IPS DF 19.7 (cell line): Measurements from ENCODE around the gene FZR1.
"Not testable (repeated sequence)": the region's sequence is repeated elsewhere in the genome, so short reads cannot be mapped to it uniquely, and the experiment has no call there.

Experiments
- DNase-seq: peaks from one replicate; pipeline ENCODE4 v3.0.0-alpha.2; 2013; ENCODE audit warnings: low read depth, low spot score

FZR1 gene

DNA sequence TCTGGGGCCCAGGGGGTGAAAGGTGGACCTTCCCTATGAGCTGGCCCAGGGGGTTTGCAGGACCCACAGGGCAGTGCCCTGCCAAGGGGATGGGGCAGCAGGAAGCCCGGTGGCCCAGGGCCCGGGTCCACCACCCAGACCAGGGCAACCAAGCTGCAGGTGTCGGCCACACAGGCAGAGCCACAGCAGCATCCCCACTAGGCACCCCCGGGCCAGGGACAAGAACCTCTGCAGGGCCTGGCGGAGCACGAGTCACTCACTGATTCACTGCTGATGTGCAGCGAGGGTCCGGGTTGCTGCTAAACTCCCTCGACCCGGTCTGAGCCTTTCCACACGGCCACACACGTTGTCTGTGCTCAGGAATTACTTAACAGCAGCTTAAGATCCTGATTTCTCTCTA, 8.8 kb downstream of the FZR1 start:
- DNase-seq: no peak

DNA sequence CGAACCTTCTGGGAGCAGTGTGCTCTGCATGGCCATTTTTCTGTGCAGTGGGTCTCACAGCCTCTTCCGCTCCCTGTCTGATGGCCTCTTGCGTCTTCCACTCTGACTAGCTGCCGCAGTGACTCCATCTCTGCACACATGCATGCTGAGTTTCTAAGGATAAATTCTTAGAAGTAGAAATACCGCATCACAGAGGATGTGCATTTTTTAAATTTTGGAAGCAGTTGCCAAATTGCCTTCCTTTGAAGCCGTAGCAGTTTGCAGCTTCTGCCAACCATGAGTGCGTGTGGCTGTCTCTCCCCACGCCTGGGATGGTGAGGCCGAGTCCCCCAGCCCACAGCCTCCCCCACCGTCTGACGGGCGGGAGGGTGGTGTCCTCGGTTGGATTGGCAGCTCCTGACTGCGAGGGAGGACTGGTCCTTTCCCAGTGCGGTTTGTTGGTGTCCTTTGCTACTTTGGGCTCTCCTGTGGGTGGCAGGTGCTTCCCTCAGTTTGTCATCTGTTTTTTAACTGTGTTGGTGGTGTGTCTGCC, 9.8 kb downstream of the FZR1 start:
- DNase-seq: no peak

DNA sequence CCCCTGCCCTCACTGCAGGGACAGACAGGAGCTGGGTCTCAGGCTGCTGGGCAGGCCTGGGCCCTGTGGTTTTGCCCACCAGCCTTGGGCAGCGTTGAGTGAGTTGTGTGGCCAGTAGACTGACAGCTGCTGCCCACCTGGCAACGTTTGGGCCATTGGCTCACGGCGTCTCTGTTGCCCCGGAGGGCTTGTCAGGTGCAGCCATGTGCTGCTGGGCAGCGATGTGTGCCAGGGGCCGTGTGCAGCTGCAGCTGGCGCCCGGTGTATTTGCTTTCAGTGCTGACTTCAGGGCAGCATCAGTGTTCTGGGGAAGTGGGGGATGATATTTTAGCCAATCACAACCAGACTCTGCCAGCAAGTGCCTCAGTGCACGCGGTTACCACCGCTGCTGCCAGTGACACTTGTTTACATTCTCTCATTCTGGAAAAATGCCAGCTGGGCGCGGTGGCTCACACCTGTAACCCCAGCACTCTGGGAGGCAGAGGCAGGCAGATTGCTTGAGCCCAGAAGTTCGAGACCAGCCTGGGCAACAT, 10.6 kb downstream of the FZR1 start:
- no peak for DNase-seq

DNA sequence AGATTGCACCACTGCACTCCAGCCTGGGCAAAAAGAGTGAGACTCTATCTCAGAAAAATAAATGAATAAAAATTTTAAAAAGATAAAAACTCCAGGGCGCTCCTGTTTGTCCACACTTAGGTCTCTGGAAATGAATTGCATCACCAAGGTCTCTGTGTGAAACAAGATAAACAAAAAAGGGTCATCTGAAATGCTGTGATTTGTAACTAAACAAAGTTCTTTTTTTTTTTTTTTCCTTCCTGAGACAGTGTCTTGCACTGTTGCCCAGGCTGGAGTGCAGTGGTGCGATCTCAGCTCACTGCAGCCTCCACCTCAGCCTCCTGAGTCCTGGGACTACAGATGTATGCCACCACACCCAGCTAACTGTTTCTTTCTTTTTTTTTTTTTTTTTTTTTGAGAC, 11.5 kb downstream of the FZR1 start:
- no peak for DNase-seq

DNA sequence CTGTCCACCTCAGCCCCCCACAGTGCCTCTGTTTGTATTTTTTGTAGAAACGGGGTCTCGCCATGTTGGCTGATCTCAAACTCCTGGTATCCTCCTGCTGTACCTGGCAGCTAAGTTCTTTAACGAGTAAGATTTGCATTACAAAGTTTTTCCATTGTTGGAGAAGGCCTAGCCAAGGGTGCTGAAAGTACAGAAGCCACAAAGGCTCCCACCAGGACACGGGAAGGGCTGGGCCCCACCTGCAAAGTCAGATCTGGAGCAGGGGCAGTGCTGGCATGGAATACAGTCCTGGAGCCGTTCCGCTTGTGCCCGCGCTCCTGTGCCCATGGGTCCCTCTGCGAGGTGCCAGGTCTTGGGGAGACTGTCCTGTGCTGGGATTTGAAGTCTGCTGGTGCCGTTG, 12.1 kb downstream of the FZR1 start:
- peak; percentile 38 for DNase-seq

DNA sequence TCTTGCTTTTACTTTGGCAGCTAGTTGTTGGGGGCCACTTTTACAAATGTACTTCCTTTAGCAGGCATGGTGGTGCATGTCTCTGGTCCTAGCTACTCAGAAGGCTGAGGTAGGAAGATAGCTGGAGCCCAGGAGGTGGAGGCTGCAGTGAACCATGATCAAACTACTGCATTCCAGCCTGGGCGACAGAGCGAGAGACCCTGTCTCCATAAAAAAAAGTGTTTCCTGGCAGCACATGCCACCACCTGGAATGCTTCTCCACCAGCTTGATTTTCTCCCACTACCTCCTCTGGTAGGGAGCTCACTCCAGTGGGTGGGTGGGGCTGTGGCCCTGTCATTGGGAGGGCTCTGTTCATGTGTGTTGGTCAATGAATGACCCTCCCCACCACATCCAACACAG, 12.5 kb downstream of the FZR1 start:
- no peak for DNase-seq

DNA sequence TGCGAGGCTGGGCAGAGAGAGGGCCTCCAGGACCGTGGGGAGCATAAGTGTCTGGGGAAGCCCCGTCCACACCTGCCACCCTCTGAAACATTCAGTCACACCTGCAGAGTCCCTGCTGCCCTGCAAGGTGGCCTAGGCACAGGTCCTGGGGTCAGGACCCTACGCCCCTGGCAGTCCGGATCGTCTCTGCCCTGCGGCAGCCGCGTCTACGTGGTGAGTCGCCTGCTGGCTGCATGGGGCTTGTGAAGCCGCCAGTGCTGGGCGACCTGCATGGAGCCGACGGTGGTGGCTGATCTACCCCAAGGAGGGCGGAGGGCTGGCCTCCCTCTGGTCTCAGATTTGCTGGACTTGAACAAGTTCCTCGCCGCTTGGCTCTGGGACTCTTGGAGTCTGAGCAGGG, 13.0 kb downstream of the FZR1 start:
- no peak for DNase-seq

DNA sequence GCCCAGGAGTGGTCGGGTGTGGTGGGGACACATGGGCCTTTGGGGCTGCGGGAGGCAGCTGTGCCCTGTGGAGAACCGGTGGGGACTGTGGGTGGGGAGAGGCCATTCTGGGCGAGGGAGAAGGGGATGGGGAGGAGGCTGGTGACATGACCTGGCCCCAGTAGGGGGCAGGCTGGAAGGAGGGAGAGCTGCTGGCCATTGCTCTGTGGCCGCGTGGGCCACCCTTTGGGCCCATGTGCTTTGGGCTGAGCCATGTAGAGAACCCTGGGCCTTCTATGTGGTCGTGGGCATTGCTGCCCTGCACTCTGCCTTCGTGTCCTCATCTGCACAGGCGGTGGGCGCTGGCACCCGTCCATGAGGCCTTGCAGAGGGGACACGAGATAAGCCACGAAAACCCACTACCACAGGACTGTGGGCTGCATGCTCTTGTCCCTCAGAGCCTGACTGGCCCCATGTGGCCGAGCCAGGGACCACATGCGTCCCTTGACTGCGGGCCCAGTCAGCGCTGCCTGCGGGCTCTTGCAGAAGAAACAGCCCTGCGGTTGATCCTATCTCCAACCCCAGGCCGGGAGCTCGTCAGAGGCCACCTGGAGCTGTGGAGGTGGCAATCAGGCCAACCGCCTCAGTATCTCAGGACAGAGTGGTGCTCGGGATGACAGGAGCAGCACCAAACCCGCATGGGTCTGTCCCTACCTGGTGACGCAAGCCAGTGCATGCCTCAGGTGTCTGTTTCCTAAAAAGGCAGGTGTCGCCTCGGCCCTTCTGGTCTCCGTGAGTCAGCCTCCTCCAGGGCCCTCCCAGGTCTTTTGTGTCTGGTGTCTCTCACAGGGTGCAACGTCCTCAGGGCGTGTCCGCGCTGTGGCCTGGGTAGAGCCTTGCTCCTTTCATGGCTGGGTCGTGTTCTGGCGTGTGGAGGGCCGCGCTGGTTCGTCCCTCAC, 14.3 kb downstream of the FZR1 start:
- DNase-seq: no peak

DNA sequence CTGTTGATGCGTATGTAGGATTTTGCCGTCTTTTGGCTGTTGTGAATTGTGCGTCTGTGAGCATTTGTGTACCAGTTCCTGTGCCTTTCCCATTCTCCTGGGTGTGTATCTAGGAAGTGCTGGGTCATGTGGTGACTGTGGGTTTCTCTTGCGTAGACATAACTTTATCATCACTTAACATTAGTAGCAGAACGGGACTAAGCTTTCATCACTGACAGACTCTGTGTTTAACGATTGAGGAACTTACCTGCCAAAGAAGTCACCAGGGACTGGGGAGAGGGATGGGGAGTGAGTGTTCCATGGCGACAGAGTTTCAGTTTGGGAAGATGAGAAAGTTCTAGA, 15.0 kb downstream of the FZR1 start:
- no peak for DNase-seq

DNA sequence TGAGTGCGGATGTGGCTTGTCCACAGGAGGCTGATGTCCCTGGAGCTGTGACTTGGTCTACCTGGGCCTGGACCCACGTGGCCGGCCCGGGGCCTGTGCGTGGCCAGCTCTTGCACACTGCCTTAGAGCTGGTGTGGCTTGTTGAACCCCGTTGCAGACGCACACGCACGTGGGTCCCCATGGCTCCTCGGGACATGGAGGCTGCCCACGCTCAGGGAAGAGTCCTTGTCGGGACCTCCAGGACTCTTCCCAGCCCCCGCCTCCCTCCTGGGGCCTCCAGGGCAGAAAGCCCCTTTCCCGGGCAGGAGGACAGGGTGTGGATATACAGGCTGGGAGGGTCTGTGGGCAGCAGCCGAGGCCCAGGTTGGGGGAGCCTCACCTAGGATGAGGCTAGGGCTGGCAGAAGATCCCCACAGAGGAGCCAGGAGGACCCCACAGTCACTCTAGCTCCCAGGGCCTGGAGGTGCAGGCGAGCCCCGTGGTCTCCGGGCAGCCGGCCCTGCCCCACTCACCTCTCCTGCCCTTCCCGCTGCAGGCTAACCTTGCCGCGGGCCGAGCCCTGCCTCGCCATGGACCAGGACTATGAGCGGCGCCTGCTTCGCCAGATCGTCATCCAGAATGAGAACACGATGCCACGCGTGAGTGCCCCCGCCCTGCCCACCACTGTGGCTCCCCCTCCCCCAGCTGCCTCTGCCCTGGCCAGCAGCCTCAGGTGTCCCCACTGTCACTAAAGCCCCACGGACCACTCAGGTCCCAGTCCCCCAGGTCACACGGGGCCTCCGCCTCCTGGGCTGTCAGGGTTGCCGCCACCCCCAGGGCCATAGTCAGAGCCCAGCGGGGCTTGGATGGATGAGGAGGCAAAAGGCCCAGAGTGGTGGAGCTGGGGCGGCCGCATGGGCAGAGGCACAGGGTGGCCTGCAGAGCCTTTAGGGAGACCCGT, 16.6 kb downstream of the FZR1 start:
- DNase-seq: no peak

DNA sequence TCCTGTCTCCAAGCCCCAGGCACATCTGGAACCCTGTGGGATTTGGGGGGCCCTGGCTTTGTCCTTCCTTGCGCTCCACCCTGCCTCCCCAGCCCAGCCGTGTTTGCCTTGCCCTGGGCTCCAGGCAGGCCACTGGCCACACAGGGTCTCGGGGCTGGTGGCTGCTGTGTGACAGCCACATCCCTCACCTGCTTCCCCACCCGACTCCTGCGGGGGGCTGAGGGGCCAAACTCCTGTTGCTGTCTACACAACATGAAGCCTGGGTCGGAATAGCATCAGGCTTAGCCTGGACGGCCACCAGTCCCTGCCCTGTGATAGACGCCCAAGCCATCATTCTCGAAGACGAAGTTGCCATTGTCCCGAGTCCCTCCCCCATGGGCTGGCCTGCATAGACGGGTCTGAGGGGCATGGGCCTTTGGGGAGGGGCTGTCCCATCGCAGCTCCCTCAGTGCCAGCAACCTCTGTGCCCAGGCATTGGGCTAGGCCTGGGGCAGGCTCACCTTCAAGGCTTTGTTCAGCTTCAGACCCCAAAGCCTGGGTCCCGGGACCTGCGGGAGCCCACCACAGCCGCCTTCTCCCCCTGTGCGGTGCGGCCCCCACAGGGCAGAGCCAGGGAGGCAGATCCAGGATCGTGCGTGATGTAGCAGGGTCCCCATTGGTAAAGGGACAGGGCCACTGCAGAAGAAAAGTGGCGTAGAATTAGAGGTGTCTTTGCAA, 17.4 kb downstream of the FZR1 start:
- no peak for DNase-seq

DNA sequence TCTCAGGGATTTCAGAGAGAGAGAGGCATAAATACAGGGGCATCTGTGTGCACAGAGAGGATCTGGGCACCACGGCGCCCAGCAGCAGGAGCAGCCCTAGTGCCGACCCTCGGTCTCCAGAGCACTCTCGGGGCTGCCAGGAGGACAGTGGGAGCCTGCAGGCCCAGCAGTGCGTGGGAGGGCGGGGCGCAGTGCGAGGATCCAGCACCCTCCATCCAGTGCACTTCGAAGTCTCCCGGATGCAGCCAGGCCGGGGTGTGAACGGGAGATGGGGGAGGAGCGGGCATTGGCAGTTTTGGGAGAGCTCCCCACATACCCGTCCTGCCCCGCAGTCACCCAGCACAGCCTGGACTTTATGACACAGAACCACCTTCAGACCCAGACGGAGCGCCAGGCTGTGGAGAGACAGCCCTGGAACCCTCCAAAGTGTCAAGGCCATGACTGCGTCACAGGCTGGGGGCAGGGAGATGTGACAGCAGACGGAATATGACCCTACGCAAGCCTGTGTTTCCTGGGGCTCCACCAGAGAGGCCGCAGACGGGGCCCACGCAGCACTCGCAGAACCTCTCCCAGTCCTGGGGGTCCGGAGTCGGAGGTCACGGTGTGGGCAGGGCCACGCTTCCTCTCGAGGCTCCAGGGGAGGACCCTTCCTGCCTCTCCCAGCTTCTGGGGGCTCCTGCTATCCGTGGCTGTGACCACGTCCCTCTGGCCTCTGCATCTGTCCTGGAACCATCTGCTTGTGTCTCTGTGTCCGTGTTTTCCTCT, 18.1 kb downstream of the FZR1 start:
- no peak for DNase-seq

DNA sequence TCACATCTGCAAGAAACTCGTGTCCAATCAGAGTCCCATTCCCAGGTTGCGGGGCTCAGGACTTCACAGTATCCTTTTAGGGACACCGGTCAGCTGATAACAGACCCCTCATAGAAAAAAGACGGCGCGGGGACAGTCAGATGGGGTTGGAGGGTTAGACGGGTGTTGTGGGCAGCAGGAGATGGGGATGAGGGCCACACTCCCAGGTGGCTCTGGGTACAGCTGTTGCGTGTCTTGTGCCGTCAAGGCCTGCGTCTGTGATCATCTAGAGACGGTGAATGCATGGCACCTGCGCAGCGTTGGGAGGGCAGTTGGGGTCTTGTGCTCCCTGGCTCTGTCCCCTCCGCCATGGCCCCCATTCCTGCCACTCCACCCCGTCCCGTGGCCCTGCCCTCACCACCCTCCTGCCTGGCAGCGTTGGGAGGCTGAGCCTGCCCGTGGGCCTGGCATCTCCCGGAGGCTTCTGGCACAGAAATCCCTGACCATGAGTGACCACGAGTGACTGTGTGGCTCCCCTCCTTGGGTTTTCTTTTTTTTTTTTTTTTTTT, 18.9 kb downstream of the FZR1 start:
- DNase-seq: no peak

DNA sequence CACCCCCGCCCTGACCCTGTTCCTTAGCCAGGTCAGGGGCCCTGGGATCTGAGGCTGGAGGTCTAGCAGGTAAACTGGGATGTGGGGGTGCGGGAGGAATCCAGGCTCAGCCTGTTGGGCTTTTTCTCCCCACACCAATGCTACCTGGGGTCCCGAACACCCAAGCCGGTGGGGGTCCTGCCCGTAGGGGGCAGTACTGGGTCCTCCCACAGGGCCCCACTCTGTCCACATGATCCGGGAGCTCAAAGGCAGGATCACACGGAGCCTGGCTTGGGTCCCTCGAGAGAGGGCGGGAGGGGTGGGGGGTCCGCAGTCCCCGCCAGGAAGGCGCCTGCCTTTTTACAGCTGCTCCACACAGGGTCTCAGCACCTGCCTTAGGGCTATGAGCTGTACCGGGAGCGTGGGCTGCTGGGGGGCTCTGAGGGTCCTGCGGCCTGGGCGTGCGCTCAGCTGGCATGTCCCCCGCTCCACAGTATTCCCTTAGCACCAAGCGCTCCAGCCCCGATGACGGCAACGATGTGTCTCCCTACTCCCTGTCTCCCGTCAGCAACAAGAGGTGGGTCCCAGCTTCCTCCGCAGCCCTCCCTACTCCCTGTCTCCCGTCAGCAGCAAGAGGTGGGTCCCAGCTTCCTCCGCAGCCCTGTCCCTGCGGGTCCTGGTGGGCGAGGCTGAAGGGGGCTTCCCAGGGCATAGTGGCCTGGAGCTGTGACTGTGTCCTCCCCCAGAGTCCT, 20.6 kb downstream of the FZR1 start:
- no peak for DNase-seq

DNA sequence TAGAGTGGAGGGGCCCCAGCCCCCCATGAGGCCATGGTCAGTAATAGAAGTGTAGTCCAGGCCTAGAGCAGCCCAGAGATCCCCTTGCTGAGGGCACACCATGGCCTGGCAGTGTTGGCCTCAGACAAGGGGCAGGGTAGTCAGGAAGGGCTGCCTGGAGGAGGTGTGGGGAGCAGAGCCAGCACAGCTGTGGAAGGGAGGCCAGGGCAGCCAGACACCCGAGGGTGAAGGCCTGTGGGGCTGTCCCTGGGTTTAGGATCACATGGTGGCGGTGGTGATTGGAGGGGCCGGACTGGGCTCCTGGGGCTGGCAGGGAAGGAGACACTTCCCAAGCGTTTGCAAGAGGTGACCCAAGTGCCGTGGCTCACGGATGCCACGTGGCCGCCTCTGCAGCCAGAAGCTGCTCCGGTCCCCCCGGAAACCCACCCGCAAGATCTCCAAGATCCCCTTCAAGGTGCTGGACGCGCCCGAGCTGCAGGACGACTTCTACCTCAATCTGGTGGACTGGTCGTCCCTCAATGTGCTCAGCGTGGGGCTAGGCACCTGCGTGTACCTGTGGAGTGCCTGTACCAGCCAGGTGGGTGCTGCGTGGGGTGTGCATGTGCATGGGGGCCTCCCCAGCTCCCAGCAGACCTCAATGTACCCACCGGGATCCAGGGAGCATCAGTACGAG, 21.3 kb downstream of the FZR1 start:
- no peak for DNase-seq

DNA sequence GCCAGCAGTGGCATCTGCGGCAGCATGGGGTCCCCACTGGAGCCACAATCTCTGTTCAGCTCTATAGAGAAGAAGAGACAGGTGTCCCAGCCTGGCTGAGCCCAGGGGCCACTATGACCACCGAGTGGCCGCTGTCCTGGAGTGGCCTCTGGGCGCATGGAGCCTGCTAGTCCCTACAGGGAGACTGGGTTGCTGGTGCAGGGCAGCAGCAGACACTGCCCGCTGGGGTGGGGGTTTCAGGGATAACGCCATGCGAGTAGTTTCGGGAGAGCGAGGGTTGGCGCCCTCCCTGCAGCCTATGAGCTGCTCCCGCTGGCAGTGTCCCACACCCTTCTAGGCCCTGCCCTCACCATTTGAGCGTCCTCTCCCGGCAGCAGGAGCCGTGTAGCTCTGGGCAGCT, 22.0 kb downstream of the FZR1 start:
- DNase-seq: no peak

DNA sequence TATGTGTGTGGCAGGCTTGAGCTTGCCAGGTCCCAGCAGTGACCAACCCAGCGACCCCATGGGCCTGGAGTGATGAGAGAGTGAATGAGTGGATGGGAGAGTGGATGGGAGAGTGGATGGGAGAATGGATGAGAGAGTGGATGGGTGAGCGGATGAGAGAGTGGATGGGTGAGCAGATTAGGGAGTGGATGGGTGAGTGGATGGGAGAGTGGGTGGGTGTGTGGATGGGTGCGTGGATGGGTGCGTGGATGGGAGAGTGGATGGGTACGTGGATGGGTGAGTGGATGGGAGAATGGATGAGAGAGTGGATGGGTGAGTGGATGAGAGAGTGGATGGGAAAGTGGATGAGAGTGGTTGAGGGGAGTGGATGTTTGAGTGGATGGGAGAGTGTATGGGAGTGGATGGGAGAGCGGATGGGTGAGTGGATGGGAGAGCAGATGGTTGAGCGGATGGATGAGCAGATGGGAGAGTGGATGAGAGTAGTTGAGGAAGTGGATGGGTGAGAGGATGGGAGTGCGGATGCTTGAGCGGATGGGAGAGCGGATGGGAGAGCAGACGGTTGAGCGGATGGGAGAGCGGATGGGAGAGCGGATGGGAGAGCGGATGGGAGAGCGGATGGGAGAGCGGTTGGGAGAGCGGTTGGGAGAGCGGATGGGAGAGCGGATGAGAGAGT, 22.6 kb downstream of the FZR1 start:
- no peak for DNase-seq

DNA sequence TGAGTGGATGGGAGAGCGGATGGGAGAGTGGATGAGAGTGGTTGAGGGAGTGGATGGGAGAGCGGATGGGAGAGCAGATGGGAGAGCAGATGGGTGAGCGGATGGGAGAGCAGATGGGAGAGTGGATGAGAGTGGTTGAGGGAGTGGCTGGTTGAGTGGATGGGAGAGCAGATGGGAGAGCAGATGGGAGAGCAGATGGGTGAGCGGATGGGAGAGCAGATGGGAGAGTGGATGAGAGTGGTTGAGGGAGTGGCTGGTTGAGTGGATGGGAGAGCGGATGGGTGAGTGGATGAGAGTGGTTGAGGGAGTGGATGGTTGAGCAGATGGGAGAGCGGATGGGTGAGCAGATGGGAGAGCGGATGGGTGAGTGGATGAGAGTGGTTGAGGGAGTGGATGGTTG, 23.2 kb downstream of the FZR1 start:
- not testable (repeated sequence) for DNase-seq

DNA sequence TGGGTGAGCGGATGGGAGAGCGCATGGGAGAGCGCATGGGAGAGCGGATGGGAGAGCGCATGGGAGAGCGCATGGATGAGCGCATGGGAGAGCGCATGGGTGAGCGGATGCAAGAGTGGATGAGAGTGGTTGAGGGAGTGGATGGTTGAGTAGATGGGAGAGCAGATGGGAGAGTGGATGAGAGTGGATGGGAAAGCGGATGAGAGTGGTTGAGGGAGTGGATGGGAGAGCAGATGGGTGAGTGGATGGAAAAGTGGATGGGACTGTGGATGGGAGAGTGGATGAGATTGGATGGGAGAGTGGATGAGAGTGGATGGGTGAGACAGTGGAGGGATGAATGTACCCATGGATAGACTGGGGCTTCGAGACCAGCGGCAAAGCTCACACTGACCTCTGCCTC, 24.3 kb downstream of the FZR1 start:
- DNase-seq: no peak
